ENCODE results near the gene CBX4.
A peak's percentile ranks its signal among the peaks of the same experiment; 100 is the strongest.

Gene CBX4

DNA sequence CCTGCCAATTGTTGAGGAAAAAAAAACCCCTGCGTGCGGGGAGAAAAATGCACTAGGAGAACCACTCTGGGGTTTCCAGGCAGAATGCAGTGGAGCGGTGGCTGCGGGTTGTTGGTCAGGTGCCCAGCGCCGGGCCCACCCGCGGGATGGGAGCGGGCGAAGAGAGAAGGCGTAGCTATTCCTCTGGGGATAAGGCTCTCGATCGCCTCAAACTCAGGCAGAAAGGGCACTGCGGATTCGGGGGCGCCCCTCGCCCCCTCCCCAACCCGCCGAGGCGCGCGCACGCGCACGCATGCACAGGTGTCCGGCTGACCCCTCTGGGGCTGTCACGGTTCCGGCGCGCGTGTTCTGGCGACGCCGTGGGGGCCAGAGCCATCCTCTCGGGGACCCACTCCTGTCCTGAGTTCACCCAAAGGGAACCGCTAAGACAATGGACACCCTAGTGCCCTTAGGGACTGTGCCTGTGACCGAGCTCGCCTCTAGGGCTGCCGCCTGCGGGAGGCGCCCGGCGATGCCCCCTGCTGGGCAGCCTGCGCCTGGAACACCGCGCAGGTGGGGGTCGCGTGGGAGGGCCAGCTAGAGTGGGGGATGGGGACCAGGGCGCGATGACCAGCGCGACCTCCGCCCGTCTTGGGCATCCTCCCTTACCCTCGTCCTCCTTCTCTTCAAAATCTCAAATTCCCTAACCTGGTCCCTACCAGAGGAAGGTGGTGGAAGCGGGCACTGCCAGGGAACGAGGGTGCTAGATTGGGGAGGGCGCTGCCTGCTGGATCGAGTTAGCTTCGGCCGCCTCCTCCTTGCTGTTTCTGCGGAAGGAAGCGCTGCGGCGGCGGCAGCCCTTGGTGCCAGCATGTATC, 28.0 kb downstream of the CBX4 start:
- no peak for FAIRE-seq

DNA sequence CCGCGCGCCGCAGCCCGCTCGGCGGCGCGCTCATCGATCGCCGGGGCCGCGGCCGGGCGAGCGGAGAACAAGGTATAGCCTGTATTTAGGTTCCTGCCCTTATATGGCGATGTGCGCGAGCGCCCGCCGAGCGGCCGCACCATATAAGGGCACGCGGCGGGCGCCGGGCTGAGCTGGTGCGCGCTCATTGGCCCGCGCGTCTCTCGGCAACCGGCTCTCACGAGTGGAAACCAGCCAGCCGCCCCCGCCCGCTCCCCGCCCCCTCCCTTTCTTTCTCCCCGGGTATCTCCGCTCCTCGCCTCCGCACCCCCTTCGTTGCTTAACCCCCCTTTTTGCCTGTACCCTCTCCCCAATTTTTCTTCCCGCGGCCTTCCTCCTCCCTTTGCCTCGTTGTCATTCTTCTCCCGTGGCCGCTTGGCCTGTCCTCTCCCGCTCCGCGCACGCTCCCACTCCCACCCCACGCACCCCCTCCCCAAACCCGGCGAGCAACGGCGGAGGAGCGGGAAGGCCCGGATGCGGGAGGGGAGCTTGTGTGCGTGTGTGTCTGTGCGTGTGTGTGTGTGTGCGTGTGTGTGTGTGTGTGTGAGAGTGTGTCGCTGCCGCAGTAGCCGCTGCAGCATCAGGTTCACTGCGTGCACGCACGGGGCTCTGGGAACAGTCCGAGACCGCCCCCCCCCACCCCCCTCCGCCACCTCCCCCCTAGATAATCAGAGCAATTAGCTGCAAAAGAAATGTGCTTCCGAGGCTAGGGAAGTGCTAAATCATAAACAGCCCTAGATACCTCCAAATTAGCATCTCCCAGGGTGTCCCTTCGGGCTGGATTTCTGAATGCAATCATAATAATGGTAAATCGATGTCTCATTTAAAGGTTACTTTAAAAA, 28.9 kb downstream of the CBX4 start:
- FAIRE-seq: no peak

DNA sequence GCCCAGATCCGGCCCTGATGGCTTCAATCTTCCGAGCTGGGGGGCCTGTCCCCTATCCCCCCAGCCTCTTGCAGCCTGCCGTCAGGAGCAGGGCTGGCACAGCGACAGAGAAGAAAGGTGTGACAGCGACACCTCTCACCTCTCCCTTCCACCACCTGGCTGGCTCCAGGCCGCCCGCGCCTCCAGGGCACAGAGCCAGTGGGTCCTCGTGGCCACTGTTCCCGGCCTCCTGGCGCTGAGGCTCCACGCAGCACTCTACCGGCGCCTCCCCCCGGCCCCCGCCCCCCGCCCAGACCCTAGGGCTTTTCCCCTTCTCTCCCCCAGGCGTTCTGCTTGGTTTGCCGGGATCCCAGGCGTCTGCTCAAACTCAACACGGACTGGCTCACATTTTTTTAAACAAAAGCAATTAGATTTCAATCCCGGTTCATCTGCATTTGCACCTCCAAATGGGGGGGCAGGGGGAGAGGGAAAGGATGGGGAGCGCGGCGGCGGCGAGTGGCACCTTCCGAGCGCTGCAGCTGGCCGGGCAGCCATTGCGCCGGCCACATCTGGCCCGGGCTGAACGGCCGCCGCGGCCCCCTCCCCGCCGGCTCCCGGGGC, 29.6 kb downstream of the CBX4 start:
- FAIRE-seq: no peak

DNA sequence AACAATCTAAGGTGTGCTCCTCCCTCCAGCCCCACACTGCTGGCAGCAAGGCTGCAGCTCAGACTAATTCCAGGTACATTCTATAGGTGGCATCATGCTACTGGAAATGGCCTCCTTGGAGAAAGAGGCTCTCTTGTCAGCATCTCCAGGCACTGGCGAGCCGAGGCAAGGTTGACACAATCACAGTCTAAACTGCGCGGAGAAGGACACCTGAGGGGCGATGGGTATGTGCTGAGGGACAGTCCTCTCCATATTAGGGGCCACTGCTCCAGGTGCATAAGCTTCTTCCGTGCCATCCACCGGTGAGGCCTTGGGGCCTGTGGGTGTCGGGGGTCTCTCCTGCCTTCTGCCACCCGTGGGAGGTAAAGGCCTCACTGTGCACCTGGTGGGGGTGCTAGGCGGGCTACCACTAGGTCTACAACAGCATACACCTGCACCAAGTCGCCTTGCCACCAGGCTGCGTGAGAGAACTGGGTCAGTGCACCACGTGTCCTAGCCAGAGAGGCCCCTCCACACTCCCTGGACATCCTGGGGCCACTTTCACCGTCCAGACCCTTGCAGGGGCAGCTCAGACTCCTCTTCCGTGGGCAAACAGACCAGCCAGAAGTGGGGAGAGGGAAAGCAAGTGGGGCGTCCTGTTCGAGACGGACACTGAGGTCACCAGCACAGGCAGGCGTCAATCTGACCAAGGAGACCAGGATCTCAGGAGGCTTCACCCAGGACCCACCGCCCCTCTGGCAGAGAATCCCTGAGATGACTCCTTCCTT, 30.3 kb downstream of the CBX4 start:
- no peak for FAIRE-seq

DNA sequence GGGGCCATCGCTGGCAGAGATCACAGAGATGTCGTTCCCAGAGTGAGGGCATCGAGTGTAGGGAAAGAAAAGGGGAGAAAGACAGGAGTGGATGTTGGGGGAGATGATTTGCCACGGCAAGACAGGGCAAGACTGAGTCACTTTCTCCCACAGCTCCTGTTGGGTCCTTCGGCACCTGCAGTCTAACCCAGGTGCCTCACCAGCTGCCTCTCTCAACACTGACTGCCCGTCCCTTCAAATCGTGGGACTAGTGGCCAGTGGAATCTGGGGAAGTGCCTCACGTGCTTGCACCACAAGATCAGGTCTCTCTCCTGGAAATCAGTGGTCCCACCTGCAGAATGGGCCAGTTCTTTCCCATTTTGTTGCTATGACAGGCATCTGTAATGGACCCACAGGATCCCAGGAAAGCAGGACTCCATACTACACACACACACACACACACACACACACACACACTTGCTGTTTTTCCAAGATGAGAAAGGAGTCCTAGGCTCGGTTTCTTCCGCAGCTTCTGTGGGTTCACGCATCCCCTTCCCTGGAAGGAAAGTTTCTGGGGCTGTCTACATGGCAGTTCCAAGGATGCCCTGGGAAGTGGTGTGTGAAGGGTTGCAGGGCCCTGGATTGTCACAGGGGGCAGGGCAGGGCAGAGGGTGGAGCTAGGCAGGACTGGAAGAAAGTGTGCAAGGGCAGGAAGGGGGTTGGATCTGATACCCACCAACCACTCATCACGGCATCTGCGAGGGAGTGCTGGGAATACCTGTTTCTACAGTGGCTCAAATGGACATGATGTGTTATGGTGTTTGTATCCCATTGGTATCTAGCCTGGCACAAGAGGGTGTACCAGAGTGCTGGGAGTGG, 32.1 kb downstream of the CBX4 start:
- no peak for FAIRE-seq

DNA sequence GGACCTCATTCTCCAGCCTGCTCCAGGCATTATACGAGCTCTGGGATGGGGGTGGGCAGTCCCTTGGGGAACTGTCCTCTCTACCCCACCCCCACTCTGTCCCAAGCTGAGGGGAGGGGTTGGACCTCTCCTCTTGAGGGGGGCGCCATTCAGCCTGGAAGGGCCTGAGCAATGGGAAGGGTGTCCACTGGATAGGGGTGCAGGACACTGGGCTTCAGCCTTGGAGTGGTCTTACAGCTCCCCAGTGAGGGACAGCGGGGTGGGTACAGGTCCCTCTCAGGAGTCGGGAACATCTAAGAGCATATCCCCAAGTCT, 32.8 kb downstream of the CBX4 start:
- no peak for FAIRE-seq

DNA sequence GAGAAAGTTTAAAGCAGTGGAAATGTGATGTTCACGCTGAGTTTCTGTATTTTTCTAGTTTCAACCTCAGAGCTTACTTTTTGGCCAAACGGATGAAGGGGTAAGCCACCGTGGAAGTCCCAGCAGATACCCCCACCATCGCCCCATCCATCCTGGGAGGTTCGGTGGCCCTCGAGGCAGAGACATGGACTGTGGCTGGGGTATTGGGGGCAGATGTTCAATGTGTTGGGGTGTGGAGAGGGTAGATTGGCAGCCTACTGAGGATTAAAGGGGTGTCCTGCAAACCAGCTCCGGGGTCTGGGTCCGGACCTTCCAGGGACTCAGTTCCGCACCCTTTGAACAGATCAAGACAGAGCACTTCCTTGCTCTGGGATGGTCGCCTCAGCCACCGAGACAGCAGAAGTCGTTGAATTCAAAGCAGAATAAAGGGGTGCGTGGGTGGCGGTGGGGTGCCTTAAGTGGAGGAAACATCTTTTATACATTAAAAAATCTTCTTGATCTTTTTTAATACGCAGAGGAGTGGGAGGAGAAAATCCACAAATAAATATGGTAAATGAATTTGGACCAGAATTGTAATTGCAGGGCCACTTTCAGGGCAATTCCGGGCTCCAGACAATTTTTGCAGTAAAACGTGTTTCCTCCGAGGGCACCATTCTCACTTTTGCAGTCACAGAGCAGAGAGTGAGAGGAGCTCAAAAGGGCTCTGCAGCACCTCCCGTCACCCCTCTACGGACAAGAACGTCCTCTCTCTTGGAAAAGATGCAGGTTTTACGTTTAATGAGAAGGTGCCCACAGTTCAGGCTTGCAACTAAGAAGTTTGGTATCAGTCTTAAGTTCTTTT, 34.2 kb downstream of the CBX4 start:
- no peak for FAIRE-seq

DNA sequence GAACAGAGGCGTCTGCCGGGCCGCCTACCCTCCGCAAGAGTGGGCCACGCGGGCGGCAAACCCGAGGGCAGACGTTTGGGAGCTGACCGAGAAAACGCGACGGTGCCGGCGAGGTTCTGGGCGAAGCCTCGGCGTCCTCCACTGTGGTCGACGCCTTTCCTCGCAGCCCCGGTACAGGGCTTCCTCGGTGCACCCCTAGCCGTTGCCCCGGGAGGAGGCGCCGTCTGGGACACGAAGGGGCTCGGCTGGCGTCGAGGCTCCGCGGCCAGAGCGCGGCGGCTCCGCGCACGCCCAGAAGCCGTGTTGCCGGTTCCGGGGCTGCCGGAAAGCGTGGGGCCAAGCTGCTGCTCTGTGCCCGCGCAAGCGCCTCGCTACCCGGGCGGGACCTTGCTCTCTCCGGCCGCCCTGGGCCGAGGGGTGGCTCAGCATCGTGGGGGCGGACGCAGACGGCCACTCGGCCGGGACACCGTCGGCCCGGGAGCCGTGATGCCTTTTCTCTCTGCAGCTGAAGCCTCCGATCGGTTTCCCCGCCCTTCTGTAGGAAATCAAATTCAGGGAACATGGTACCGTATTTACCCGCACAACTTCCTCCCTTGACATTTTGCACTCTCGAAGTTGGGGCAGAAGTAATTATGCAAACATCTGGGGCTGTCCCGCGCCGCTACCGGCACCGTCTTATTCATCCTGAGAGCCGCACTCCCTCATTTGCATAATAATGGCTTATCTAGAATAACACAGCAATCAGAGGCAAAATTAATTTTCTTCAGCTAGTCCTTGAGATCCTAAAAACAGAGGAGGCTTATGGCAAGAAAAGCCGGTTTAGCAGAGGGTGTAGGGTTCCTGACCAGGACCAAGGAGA, 35.0 kb downstream of the CBX4 start:
- no peak for FAIRE-seq

DNA sequence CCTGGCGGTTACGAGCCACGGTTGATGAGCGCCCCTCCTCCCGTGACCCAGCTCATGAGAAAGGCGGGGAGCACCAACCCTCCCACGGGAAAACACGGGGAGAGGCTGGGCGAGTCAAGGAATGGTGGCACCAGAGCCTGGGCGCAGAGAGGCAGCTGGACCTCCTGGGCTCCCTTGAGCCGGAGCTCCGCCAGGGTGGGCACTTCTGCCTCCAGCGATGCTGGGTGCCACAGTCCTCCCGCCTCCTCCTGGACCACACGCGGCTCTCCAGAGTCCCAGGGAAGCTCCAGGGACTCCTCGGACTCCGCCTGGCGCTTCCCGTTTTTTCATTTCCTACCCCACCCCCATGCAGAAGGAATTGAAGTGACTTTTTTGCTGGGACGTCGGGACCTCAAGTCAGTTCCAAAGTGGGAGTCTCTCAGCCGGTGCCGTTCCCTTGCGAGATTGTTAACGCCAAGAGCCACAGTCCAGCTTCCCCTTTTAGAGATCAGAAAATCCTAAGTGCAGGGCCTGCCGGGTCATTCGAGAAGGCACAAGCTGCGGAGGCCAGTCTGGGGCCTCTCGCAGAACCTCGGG, 35.7 kb downstream of the CBX4 start:
- no peak for FAIRE-seq

DNA sequence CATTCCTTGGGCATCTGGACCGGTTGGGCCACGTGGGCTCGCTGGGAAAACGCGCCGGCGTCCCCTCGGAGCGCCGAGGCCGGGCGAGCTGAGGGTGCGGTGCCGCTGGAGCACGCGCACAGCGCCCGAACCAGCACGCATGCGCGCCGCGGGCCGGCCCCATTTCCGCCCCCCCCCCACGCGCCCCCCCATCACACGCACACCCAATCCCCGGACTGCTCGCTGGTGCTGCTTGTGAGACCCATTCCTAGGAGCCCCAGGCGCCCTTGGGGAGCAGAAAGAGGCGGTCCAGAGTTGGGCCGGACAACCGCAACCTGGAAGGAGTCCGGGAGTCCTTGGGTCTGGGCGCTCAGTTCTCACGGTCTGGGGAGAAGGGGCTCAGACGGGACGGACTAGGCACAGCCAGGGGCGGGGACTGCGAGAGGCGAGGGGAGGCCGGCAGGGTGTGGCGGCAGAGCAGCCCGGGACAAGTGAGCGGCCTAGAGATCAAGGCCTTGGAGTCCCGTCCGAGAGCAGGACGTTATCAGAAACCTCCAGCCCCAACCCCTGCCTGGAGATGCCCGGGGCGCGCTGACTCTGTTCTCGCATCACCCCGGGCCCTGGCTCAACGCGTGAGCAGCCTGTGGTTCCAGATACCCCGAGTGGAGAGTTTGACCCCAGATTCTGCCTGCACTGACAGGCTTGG, 36.4 kb downstream of the CBX4 start:
- no peak for FAIRE-seq

DNA sequence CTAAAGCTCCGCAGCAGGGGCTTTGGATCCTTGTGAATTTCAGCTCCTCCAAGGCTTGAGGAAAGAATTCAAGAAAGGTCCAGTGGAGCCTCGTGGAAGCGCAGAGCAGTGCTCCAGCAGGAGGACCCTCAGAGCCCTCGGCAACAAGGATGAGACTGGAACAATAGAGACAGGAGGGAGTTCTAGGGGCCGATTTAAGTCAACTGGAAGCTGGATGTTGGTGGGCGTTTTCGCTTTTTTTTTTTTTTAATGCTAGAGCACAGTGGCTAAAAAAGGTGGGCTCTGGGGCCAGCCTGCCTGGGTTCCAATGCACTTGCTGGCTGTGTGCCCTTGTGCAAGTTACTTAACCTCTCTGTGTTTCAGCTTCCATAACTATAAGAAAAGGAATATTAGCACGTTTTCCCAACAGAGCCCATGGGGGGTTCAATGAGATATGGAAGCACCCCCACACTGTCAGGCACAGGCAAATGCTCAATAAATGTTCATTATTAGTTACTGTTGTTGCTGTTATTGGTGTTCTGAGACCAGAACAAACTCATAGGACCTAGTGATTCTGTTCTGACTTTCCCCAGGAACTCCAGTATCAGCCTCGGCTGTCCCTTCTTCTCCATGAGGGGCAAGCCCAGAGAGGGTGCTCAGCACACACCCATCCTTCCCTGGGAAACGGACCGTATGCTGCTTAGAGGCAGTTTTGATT, 37.1 kb downstream of the CBX4 start:
- FAIRE-seq: no peak

DNA sequence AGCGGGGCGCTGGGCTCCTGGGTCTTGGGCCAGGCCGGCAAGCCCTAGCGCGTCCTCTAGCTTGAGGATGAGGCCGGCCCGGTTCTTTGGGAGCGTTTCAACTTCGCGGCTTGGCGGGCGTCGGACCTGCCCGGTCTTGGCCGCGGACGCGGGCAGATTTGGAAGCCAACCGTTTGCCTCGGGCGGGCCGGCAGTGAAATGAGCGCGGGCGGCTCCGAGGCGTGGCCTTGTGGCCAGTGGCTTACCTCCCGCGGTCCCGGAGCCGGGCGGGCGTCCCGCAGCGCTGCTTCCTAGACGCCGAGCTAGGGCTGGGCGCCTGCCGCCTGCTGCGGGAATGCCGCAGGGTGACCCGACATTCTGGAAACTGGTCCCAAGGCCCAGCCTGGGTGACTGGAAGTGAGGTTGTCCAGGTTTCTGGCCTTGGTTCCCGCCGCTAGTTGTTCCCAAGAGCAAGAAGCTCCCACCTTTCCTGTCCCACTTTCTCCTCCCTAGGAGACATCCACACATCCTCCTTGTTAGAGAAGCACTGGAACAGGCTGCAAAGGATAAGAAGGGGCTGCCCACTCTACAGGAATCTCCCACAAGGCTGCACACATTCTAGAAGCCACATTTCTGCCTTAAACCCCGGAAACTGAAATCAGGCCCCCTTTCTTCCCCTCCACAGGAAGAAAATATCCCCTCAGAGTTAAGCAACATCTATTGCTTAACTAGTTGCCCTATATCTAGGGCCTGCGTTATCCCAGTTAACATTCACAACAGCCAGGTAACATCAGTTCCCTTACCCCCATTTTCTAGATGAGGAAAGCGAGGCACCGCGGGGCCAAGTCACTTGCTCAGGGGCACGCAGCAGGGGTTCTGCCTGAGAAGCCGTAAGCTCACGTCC, 37.8 kb downstream of the CBX4 start:
- FAIRE-seq: no peak

DNA sequence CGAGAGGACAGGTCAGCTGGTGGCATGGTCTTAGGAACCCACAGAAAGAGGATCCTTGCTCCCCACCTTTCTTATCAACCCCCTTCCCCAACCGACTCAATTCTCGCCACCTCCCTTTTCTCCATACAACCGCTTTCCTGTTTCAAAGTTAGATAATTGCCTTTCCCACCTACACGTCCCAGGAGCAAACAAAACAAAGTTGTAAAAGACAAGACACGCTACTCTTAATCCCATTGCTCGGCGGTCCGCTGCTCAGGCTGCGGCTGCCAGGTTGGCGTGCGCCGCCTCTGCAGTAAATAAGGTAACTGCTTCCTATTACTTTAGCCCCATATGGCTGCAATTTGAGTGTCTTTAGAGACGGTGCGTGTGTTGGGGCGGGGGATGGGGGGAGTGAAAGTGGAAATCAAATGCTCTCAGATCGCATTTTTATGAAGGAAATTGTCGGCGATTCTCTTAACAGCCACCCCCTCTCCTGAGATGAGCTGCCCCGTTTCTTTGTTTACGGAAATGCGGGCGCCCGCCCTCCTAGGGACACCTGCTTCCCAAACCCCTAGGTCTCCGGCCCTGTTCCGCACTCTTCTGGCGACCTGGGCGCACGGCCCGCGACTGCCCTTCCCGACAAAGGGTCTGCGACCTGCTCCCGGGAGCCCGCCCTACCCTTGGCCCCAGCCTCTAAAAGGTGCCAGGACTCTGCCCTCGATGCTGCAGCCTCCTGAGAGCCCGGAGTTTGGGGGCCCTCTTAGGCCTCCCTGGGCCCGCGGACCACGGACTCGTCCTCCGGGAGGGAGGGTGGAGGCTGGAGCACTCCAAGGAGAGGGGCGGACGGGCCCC, 38.7 kb downstream of the CBX4 start:
- peak; percentile 83 for FAIRE-seq

DNA sequence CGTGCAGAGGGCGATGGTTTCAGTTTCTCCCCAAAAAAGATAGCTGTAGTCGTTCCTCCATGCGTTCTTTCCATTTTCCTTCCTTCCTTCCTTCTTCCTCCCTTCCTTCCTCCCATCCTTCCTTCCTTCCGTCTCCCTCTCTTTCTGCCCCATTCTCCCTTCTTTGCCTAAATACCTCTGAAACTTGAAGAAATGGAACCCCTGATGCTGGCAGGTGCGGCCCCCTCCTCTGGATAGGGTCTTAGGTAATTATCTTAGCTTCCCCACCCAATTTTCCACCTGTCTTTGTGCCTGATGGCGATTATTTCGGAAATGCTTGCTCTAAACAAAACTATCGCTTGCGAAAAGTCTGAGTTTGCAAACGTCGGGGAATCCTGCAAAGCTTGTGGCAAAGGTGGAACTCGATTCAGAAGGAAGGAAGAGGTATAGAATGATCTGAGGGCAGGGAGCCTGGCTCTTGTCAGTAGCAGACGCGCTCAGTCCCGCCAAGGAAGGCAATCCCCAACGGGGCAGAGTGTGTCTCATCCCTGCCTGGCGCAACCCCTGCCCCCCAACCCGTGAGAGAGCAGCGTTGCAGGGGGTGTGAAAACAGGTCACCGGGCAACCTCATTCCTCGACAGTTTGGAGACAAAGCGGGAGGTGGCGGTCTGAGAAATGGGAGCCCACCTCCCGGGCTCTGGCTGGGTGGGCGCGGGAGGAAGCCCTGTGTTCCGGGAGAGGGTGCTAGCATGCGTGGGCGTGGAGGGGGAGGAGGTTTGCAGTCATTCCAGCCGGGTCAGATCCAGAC, 39.5 kb downstream of the CBX4 start:
- no peak for FAIRE-seq

DNA sequence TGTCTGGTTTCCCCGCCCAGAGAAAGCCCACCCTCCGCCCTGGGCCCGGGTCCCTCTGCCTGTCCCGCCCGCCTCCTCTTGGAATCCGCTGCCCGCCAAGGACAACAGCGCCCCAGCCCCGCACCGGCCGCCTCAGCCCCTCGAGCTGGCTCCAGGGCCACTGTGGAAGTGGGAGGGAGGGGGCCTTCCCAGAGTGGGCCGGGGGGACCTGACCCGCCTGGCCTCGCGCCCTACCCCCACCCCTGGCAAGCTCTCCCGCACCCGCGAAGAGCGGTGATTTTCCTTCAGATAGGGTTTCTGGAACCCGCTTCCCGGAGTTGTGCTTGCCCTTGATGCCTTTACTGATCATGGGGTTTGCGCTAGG, 40.1 kb downstream of the CBX4 start:
- FAIRE-seq: no peak
